K562 (cell line): ENCODE results near the gene RNF113B. TPM values are rescaled to one million over a fixed set of nuclear protein-coding genes. Genes with fewer than 3 reads are reported as not detected.

ENCODE experiments used
- ATAC-seq: fragments of 200-7000 bp; cut with Tn5 transposase; 3 replicates; pipeline ENCODE4 v1.9.1; 2020; ENCODE audit warnings: moderate library complexity
- BruUV-seq: library from RNA; stranded (reverse); fragments of 400-500 nt; replicated peaks from 2 replicates; lab custom pipeline; 2021; lab: Mats Ljungman, UMichigan
- CTCF ChIA-PET: fragments of 300-600 bp; formaldehyde crosslinking; extraction: SDS; loops from one replicate; lab custom pipeline; 2021; ENCODE audit warnings: low intra/inter-chr PET ratio; lab: Yijun Ruan, JAX
- POLR2A ChIA-PET: fragments of 300-600, 350-650 bp; sonication (Branson Sonifier 250); formaldehyde crosslinking; extraction: SDS; loops from one replicate; lab custom pipeline; 2021; ENCODE audit warnings: antibody characterized with exemption, inconsistent platforms; lab: Yijun Ruan, JAX
- DNase-seq, 4 experiments: peaks; one replicate each; pipeline versions ENCODE4 v3.0.0 to v3.0.0-alpha.2; 2011 to 2018; ENCODE audit warnings: low spot score in 3 of 4, mixed read lengths in 3 of 4; ENCODE audit errors: extremely low read depth in 1 of 4
- FAIRE-seq: peaks from 2 replicates; lab custom pipeline; 2011; peaks lifted over from hg19 to GRCh38; lab: Jason Lieb, UNC
- H2AFZ ChIP-seq: 2 replicates; pipeline ENCODE4 v1.6.0; 2011; ENCODE audit warnings: low read depth, low read length, control low read depth, inconsistent platforms
- H3K27ac ChIP-seq: fragments of 200-600 bp; 3 replicates; pipeline ENCODE4 v1.8.0; 2011; ENCODE audit warnings: low read depth, mild to moderate bottlenecking, control low read depth, inconsistent platforms, low read length, moderate library complexity, mixed read lengths; ENCODE audit errors: extremely low read depth
- H3K27me3 ChIP-seq, 2 experiments: fragments of 300-600 bp in 1 of 2; 2 replicates in 1 of 2; 3 replicates in 1 of 2; pipeline versions ENCODE4 v1.6.0 to v1.8.0; 2011; ENCODE audit warnings: inconsistent platforms in 2 of 2, low read length in 2 of 2, mild to moderate bottlenecking in 1 of 2, mixed read lengths in 1 of 2, moderate library complexity in 1 of 2; ENCODE audit not compliant: control insufficient read depth in 2 of 2, insufficient read depth in 2 of 2
- H3K36me3 ChIP-seq: fragments of 300-600 bp; 3 replicates; pipeline ENCODE4 v1.8.0; 2011; ENCODE audit warnings: mild to moderate bottlenecking, low read length, inconsistent platforms; ENCODE audit not compliant: control insufficient read depth, insufficient read depth
- H3K4me1 ChIP-seq, 2 experiments: fragments of 200-600 bp in 1 of 2; replicated peaks in 1 of 2; 2 replicates in 1 of 2; 3 replicates in 1 of 2; pipeline versions ENCODE4 v1.5.1 to v1.8.0; 2011; ENCODE audit warnings: inconsistent platforms in 2 of 2, low read length in 2 of 2, mild to moderate bottlenecking in 1 of 2, mixed read lengths in 1 of 2, moderate library complexity in 1 of 2; ENCODE audit not compliant: control insufficient read depth in 2 of 2, insufficient read depth in 2 of 2
- H3K4me2 ChIP-seq: 2 replicates; pipeline ENCODE4 v1.6.1; 2011; ENCODE audit warnings: low read length, control low read depth, inconsistent platforms, mixed read lengths; ENCODE audit not compliant: insufficient read depth
- H3K4me3 ChIP-seq: fragments of 200-600 bp; sonication (generic), shearing (Covaris generic); 2 replicates; pipeline ENCODE4 v1.5.1; 2016; ENCODE audit warnings: control low read depth, inconsistent platforms
- H3K79me2 ChIP-seq: fragments of 200-600 bp; 3 replicates; pipeline ENCODE4 v1.8.0; 2011; ENCODE audit warnings: low read length, inconsistent platforms; ENCODE audit not compliant: control insufficient read depth, insufficient read depth
- H3K9ac ChIP-seq, 2 experiments: 2 replicates each; pipeline versions ENCODE4 v1.6.0 to v1.6.1; 2011; ENCODE audit warnings: low read depth in 2 of 2, low read length in 2 of 2, control low read depth in 1 of 2, inconsistent platforms in 1 of 2, mild to moderate bottlenecking in 1 of 2, mixed read lengths in 1 of 2; ENCODE audit not compliant: insufficient read depth in 1 of 2
- H3K9me1 ChIP-seq: one replicate; pipeline ENCODE4 v1.6.0; 2011; ENCODE audit warnings: inconsistent platforms, mild to moderate bottlenecking, low read length, moderate library complexity; ENCODE audit not compliant: control insufficient read depth, insufficient read depth
- H3K9me3 ChIP-seq: replicated peaks from 2 replicates; pipeline ENCODE4 v1.5.1; 2011; ENCODE audit warnings: low read depth, low read length, inconsistent platforms; ENCODE audit not compliant: control insufficient read depth, insufficient read depth
- H4K20me1 ChIP-seq: replicated peaks from 2 replicates; pipeline ENCODE4 v1.6.1; 2011; ENCODE audit warnings: low read length, inconsistent platforms, mixed read lengths; ENCODE audit not compliant: control insufficient read depth, insufficient read depth
- CCAR2 ChIP-seq: fragments of 200-400 bp; formaldehyde crosslinking; IDR thresholded peaks from 2 replicates; pipeline ENCODE4 v1.6.1; 2017; ENCODE audit warnings: mild to moderate bottlenecking, low read depth, low read length
- CHCHD3 ChIP-seq: fragments of 250-450 bp; sonication (Bioruptor Pico); IDR thresholded peaks from 2 replicates; pipeline ENCODE4 v2.1.2; 2022; ENCODE audit warnings: mild to moderate bottlenecking
- ELF1 ChIP-seq: fragments of 200-800 bp; sonication (Bioruptor generic); IDR thresholded peaks from 2 replicates; pipeline ENCODE4 v1.6.1; 2016; ENCODE audit warnings: missing genetic modification characterization, missing compliant biosample characterization
- KAT2B ChIP-seq: IDR thresholded peaks from one replicate; pipeline ENCODE4 v1.6.1; 2012; ENCODE audit warnings: low read depth, mild to moderate bottlenecking, control low read depth, inconsistent platforms, low read length, moderate library complexity
- NBN ChIP-seq: fragments of 450-650 bp; IDR thresholded peaks from 2 replicates; pipeline ENCODE4 v1.6.1; 2016; ENCODE audit warnings: low read depth, mild to moderate bottlenecking
- RBM17 ChIP-seq: fragments of 200-400 bp; formaldehyde crosslinking; IDR thresholded peaks from 2 replicates; pipeline ENCODE4 v1.6.1; 2017; ENCODE audit warnings: low read depth, mild to moderate bottlenecking, low read length, borderline replicate concordance
- SNIP1 ChIP-seq: fragments of 450-650 bp; IDR thresholded peaks from 2 replicates; pipeline ENCODE4 v1.7.1; 2017; ENCODE audit warnings: low read depth, mild to moderate bottlenecking
- TEAD2 ChIP-seq: fragments of 450-650 bp; IDR thresholded peaks from 2 replicates; pipeline ENCODE4 v1.6.1; 2016; ENCODE audit warnings: missing genetic modification characterization, control low read depth, missing compliant biosample characterization
- ZNF583 ChIP-seq: fragments of 250-450 bp; sonication (Bioruptor Pico); IDR thresholded peaks from 2 replicates; pipeline ENCODE4 v1.4.0; 2020
- in situ Hi-C: fragments of 300-500 bp; cut with MboI; formaldehyde crosslinking; loops from 4 replicates; pipeline ENCODE4 v1.15.0; 2018; ENCODE audit warnings: inconsistent platforms, mixed read lengths
- intact Hi-C: fragments of 100-400 bp; cut with micrococcal nuclease; formaldehyde crosslinking; loops from 2 replicates; pipeline ENCODE4 v1.14.2; 2022
- polyA plus RNA-seq, 8 experiments: library from polyadenylated mRNA; depleted of rRNA in 4 of 8; stranded (reverse) in 5 of 8; unstranded in 3 of 8; fragments of >200 nt; fragmentation: Nextera tagmentation in 2 of 8; fragmentation: Illumina TruSeq in 1 of 8; extraction: Ambion mirVana in 2 of 8; extraction: Trizol in 1 of 8; gene quantifications; 2 replicates each; pipeline versions ENCODE4 v1.2.1 to v1.2.3, GENCODE V29; 2011 to 2014; ENCODE audit warnings: inconsistent platforms in 1 of 8, missing spikeins in 1 of 8
- total RNA-seq, 7 experiments: library from RNA; depleted of rRNA in 6 of 7; stranded (reverse); fragments of >200 nt in 6 of 7; fragmentation: Illumina TruSeq in 2 of 7; extraction: Trizol in 2 of 7; gene quantifications; 2 replicates each; pipeline versions ENCODE4 v1.2.1 to v1.2.3, GENCODE V29; 2011 to 2021; ENCODE audit warnings: low replicate concordance in 1 of 7
- TF ChIP-seq, protein P1 (sequence below): IDR thresholded peaks from 3 replicates; pipeline ENCODE4 v1.6.1; 2011; ENCODE audit warnings: borderline replicate concordance, mild to moderate bottlenecking; ENCODE audit not compliant: insufficient read length, insufficient read depth

The RNF113B gene
- total and polyA plus RNA-seq, 9 of the 15 experiments (the other 6 are each of a cell fraction or from before 2014, with no cell fraction given) = 0.09 TPM; not detected in 8

DNA sequence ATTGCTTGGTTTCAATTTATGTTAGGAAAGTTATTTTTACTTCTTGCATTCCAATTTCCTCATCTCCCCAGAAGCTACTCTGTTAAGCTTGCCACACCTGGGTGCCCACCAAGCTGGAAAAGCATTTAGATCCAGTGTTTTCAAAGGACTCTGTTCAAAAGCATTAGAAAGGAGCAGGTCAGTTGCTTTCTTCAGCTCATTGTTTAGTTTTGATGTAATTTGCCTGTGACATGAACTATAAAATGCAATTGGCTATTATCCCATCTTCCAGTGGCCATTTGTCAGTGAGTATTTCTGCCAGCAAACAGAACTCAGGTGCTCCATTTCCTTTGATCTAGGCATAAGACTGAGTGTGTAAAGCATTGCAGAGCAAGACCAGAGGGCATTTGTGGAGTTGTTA, 46.7 kb upstream of the RNF113B start:
- no peaks in the 10 kb centered on the region for H3K36me3 ChIP-seq
- H3K4me3 ChIP-seq = no peak overlapping the region
- intact Hi-C loops = no loop called here
- H3K9ac ChIP-seq = no peak overlapping the region
- H2AFZ ChIP-seq = no peak overlapping the region
- H3K4me2 ChIP-seq = no peak overlapping the region
- no peaks in the 10 kb centered on the region for H3K79me2 ChIP-seq
- BruUV-seq = no TSS peak
- TF ChIP-seq RBM17 (no peak), CCAR2 (no peak), CHCHD3 (no peak), NBN (no peak), SNIP1 (no peak), TEAD2 (no peak), ELF1 (tag) (no peak), KAT2B (no peak), ZNF583 (no peak)
- TF ChIP-seq, protein P1, sequence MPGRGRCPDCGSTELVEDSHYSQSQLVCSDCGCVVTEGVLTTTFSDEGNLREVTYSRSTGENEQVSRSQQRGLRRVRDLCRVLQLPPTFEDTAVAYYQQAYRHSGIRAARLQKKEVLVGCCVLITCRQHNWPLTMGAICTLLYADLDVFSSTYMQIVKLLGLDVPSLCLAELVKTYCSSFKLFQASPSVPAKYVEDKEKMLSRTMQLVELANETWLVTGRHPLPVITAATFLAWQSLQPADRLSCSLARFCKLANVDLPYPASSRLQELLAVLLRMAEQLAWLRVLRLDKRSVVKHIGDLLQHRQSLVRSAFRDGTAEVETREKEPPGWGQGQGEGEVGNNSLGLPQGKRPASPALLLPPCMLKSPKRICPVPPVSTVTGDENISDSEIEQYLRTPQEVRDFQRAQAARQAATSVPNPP = no peak
- no peak for FAIRE-seq
- CTCF ChIA-PET = no interaction called here
- in situ Hi-C loops = no loop called here
- H3K4me1 ChIP-seq = peaks cover 0 to 4% of the 10 kb centered on the region in 2 experiments; a peak in 3 of 5 replicates
- no peaks in the 10 kb centered on the region for H3K9me1 ChIP-seq
- no peak overlapping the region for H3K27ac ChIP-seq
- no peaks in the 10 kb centered on the region for H3K9me3 ChIP-seq
- DNase-seq = no peak
- POLR2A ChIA-PET = no interaction called here
- no peak for ATAC-seq
- no peaks in the 10 kb centered on the region; the same call in 1 of the 2 replicates for H4K20me1 ChIP-seq
- peaks cover 4 to 30% of the 10 kb centered on the region in 2 experiments; a peak in 3 of 5 replicates for H3K27me3 ChIP-seq
